ENCODE results near the gene PDLIM4.

PDLIM4 gene

GRCh38 chr5:132219981-132220380, 37.5 kb upstream of the PDLIM4 start:
- Histone ChIP-seq H3K27me3 (ENCODE audit: control insufficient read depth, insufficient read depth, low read length) (no peaks in the 10 kb centered on the region), H3K9ac (ENCODE audit: low read depth, low read length) (no peak overlapping the region), H3K4me2 (ENCODE audit: low read length) (no peak overlapping the region), H3K36me3 (ENCODE audit: insufficient read depth, low read length) (peaks cover 39% of the 10 kb centered on the region), H3K4me1 (ENCODE audit: control insufficient read depth, insufficient read depth, low read length) (peaks cover 40% of the 10 kb centered on the region), H3K9me3 (replicated peaks; ENCODE audit: low read length) (no peaks in the 10 kb centered on the region), H3K4me3 (ENCODE audit: low read length) (no peak overlapping the region)

- H3K36me3 ChIP-seq (ENCODE audit: insufficient read depth, low read length), result peaks cover 38% of the 10 kb centered on the region
- no peaks in the 10 kb centered on the region for H3K27me3 ChIP-seq (ENCODE audit: control insufficient read depth, insufficient read depth, low read length)
- H3K4me1 ChIP-seq (ENCODE audit: control insufficient read depth, insufficient read depth, low read length), result peaks cover 41% of the 10 kb centered on the region
- no peak overlapping the region for H3K4me2 ChIP-seq (ENCODE audit: low read length)
- no peaks in the 10 kb centered on the region for H3K9me3 ChIP-seq (replicated peaks; ENCODE audit: low read length)
- no peak overlapping the region for H3K4me3 ChIP-seq (ENCODE audit: low read length)
- H3K9ac ChIP-seq (ENCODE audit: low read depth, low read length), result no peak overlapping the region
Measured at GRCh38 chr5:132220491-132220890, 37.0 kb upstream of the PDLIM4 start.

GRCh38 chr5:132221781-132222648, 35.5 kb upstream of the PDLIM4 start:
- peaks cover 52% of the 10 kb centered on the region for H3K4me1 ChIP-seq (ENCODE audit: control insufficient read depth, insufficient read depth, low read length)
- H3K27me3 ChIP-seq (ENCODE audit: control insufficient read depth, insufficient read depth, low read length), result no peaks in the 10 kb centered on the region
- H3K36me3 ChIP-seq (ENCODE audit: insufficient read depth, low read length), result peaks cover 33% of the 10 kb centered on the region
- no peak overlapping the region for H3K4me3 ChIP-seq (ENCODE audit: low read length)
- peak overlapping the region; percentile 58 for H3K4me2 ChIP-seq (ENCODE audit: low read length)
- peak overlapping the region; percentile 21 for H3K9ac ChIP-seq (ENCODE audit: low read depth, low read length)
- H3K9me3 ChIP-seq (replicated peaks; ENCODE audit: low read length), result no peaks in the 10 kb centered on the region

- H3K27me3 ChIP-seq (ENCODE audit: control insufficient read depth, insufficient read depth, low read length), result no peaks in the 10 kb centered on the region
- peak overlapping the region; percentile 58 for H3K4me2 ChIP-seq (ENCODE audit: low read length)
Measured at GRCh38 chr5:132222649-132223038, 34.9 kb upstream of the PDLIM4 start.

GRCh38 chr5:132223861-132224260, 33.6 kb upstream of the PDLIM4 start:
- Histone ChIP-seq H3K9ac (ENCODE audit: low read depth, low read length) (no peak overlapping the region), H3K4me2 (ENCODE audit: low read length) (peak overlapping the region; percentile 98), H3K4me3 (ENCODE audit: low read length) (no peak overlapping the region), H3K4me1 (ENCODE audit: control insufficient read depth, insufficient read depth, low read length) (peaks cover 57% of the 10 kb centered on the region), H3K36me3 (ENCODE audit: insufficient read depth, low read length) (peaks cover 18% of the 10 kb centered on the region), H3K27me3 (ENCODE audit: control insufficient read depth, insufficient read depth, low read length) (no peaks in the 10 kb centered on the region), H3K9me3 (replicated peaks; ENCODE audit: low read length) (no peaks in the 10 kb centered on the region)

More at GRCh38 chr5:132222649-132223038, 34.9 kb upstream of the PDLIM4 start:
- Histone ChIP-seq H3K4me1 (ENCODE audit: control insufficient read depth, insufficient read depth, low read length) (peaks cover 53% of the 10 kb centered on the region), H3K9me3 (replicated peaks; ENCODE audit: low read length) (no peaks in the 10 kb centered on the region), H3K9ac (ENCODE audit: low read depth, low read length) (no peak overlapping the region), H3K4me3 (ENCODE audit: low read length) (no peak overlapping the region), H3K36me3 (ENCODE audit: insufficient read depth, low read length) (peaks cover 27% of the 10 kb centered on the region)

GRCh38 chr5:132224716-132225115, 32.8 kb upstream of the PDLIM4 start:
- Histone ChIP-seq H3K4me3 (ENCODE audit: low read length) (peak overlapping the region; percentile 85), H3K36me3 (ENCODE audit: insufficient read depth, low read length) (peaks cover 9% of the 10 kb centered on the region), H3K4me1 (ENCODE audit: control insufficient read depth, insufficient read depth, low read length) (peaks cover 57% of the 10 kb centered on the region), H3K27me3 (ENCODE audit: control insufficient read depth, insufficient read depth, low read length) (no peaks in the 10 kb centered on the region), H3K9me3 (replicated peaks; ENCODE audit: low read length) (no peaks in the 10 kb centered on the region), H3K9ac (ENCODE audit: low read depth, low read length) (peak overlapping the region; percentile 87), H3K4me2 (ENCODE audit: low read length) (peak overlapping the region; percentile 98)

GRCh38 chr5:132225165-132226032, 32.1 kb upstream of the PDLIM4 start:
- no peaks in the 10 kb centered on the region for H3K27me3 ChIP-seq (ENCODE audit: control insufficient read depth, insufficient read depth, low read length)
- peaks cover 57% of the 10 kb centered on the region for H3K4me1 ChIP-seq (ENCODE audit: control insufficient read depth, insufficient read depth, low read length)
- peak overlapping the region; percentile 87 for H3K9ac ChIP-seq (ENCODE audit: low read depth, low read length)
- H3K4me3 ChIP-seq (ENCODE audit: low read length), result peak overlapping the region; percentile 85
- peak overlapping the region; percentile 98 for H3K4me2 ChIP-seq (ENCODE audit: low read length)
- no peaks in the 10 kb centered on the region for H3K9me3 ChIP-seq (replicated peaks; ENCODE audit: low read length)
- peaks cover 6% of the 10 kb centered on the region for H3K36me3 ChIP-seq (ENCODE audit: insufficient read depth, low read length)

GRCh38 chr5:132226516-132227234, 30.8 kb upstream of the PDLIM4 start:
- Histone ChIP-seq H3K4me1 (ENCODE audit: control insufficient read depth, insufficient read depth, low read length) (peaks cover 56% of the 10 kb centered on the region), H3K9me3 (replicated peaks; ENCODE audit: low read length) (no peaks in the 10 kb centered on the region), H3K4me3 (ENCODE audit: low read length) (peak overlapping the region; percentile 85), H3K4me2 (ENCODE audit: low read length) (peak overlapping the region; percentile 98), H3K9ac (ENCODE audit: low read depth, low read length) (peak overlapping the region; percentile 87), H3K27me3 (ENCODE audit: control insufficient read depth, insufficient read depth, low read length) (no peaks in the 10 kb centered on the region), H3K36me3 (ENCODE audit: insufficient read depth, low read length) (peaks cover 6% of the 10 kb centered on the region)

GRCh38 chr5:132227235-132227484, 30.3 kb upstream of the PDLIM4 start:
- Histone ChIP-seq H3K9ac (ENCODE audit: low read depth, low read length) (peak overlapping the region; percentile 87), H3K9me3 (replicated peaks; ENCODE audit: low read length) (no peaks in the 10 kb centered on the region), H3K4me3 (ENCODE audit: low read length) (peak overlapping the region; percentile 85), H3K4me2 (ENCODE audit: low read length) (peak overlapping the region; percentile 98), H3K36me3 (ENCODE audit: insufficient read depth, low read length) (peaks cover 6% of the 10 kb centered on the region), H3K4me1 (ENCODE audit: control insufficient read depth, insufficient read depth, low read length) (peaks cover 51% of the 10 kb centered on the region), H3K27me3 (ENCODE audit: control insufficient read depth, insufficient read depth, low read length) (no peaks in the 10 kb centered on the region)

- Histone ChIP-seq H3K9me3 (replicated peaks; ENCODE audit: low read length) (no peaks in the 10 kb centered on the region), H3K36me3 (ENCODE audit: insufficient read depth, low read length) (peaks cover 6% of the 10 kb centered on the region), H3K9ac (ENCODE audit: low read depth, low read length) (peak within 1 kb of the TSS; percentile 87), H3K27me3 (ENCODE audit: control insufficient read depth, insufficient read depth, low read length) (no peaks in the 10 kb centered on the region), H3K4me3 (ENCODE audit: low read length) (peak within 1 kb of the TSS; percentile 85), H3K4me2 (ENCODE audit: low read length) (peak within 1 kb of the TSS; percentile 98), H3K4me1 (ENCODE audit: control insufficient read depth, insufficient read depth, low read length) (peaks cover 46% of the 10 kb centered on the region)
Measured at GRCh38 chr5:132227485-132228240, 29.8 kb upstream of the PDLIM4 start, which contains the start of gene P4HA2. Gene P4HA2 (minus strand): TSS chr5:132227853. CDS start chr5:132218626, 9,227 bp downstream.
